Activated naive CD8-positive, alpha-beta T cell (primary cell): ENCODE measurements around the gene CACNG7.

Source experiments
- H3K27ac Mint-ChIP-seq: one replicate; pipeline ENCODE4 v1.8.0; 2021; ENCODE audit warnings: mixed read lengths
- H3K27me3 Mint-ChIP-seq: one replicate; pipeline ENCODE4 v1.8.0; 2021; ENCODE audit warnings: mixed read lengths
- H3K36me3 Mint-ChIP-seq: one replicate; pipeline ENCODE4 v1.8.0; 2021; ENCODE audit warnings: mixed read lengths
- H3K4me1 Mint-ChIP-seq: one replicate; pipeline ENCODE4 v1.8.0; 2021; ENCODE audit warnings: low read depth, mixed read lengths
- H3K4me3 Mint-ChIP-seq: one replicate; pipeline ENCODE4 v1.8.0; 2021; ENCODE audit warnings: mild to moderate bottlenecking, mixed read lengths
- H3K9me3 Mint-ChIP-seq: one replicate; pipeline ENCODE4 v1.8.0; 2021; ENCODE audit warnings: low read depth, mixed read lengths

CACNG7 gene

GRCh38 chr19:53873773-53874605 lies 35.1 kb upstream of the CACNG7 start:
- peaks cover 11% of the 10 kb centered on the region for H3K36me3 Mint-ChIP-seq
- H3K27me3 Mint-ChIP-seq: no peaks in the 10 kb centered on the region
- peak overlapping the region; percentile 83 for H3K27ac Mint-ChIP-seq
- no peaks in the 10 kb centered on the region for H3K9me3 Mint-ChIP-seq
- H3K4me3 Mint-ChIP-seq: peak overlapping the region; percentile 61
- peaks cover 70% of the 10 kb centered on the region for H3K4me1 Mint-ChIP-seq

- Mint-ChIP-seq H3K9me3 (no peaks in the 10 kb centered on the region), H3K36me3 (peaks cover 11% of the 10 kb centered on the region), H3K27me3 (no peaks in the 10 kb centered on the region), H3K4me3 (peak overlapping the region; percentile 61), H3K4me1 (peaks cover 70% of the 10 kb centered on the region), H3K27ac (peak overlapping the region; percentile 83)
Measured at GRCh38 chr19:53874606-53874990, 34.5 kb upstream of the CACNG7 start.

GRCh38 chr19:53875602-53876325 lies 33.3 kb upstream of the CACNG7 start:
- Mint-ChIP-seq H3K4me1 (peaks cover 64% of the 10 kb centered on the region), H3K27me3 (no peaks in the 10 kb centered on the region), H3K27ac (peak overlapping the region; percentile 80), H3K36me3 (peaks cover 11% of the 10 kb centered on the region), H3K4me3 (peak overlapping the region; percentile 60), H3K9me3 (no peaks in the 10 kb centered on the region)

GRCh38 chr19:53876651-53877224 lies 32.3 kb upstream of the CACNG7 start:
- Mint-ChIP-seq H3K4me3 (peak overlapping the region; percentile 65), H3K4me1 (peaks cover 56% of the 10 kb centered on the region), H3K27me3 (no peaks in the 10 kb centered on the region), H3K27ac (peak overlapping the region; percentile 67), H3K36me3 (peaks cover 11% of the 10 kb centered on the region), H3K9me3 (no peaks in the 10 kb centered on the region)

GRCh38 chr19:53877361-53877766 lies 31.7 kb upstream of the CACNG7 start:
- H3K4me1 Mint-ChIP-seq: peaks cover 54% of the 10 kb centered on the region
- peak overlapping the region; percentile 67 for H3K27ac Mint-ChIP-seq
- H3K9me3 Mint-ChIP-seq: no peaks in the 10 kb centered on the region
- peak overlapping the region; percentile 65 for H3K4me3 Mint-ChIP-seq
- H3K36me3 Mint-ChIP-seq: peaks cover 11% of the 10 kb centered on the region
- H3K27me3 Mint-ChIP-seq: no peaks in the 10 kb centered on the region

- Mint-ChIP-seq H3K4me1 (peaks cover 51% of the 10 kb centered on the region), H3K36me3 (peaks cover 9% of the 10 kb centered on the region), H3K4me3 (no peak overlapping the region), H3K27ac (no peak overlapping the region), H3K27me3 (peaks cover 2% of the 10 kb centered on the region), H3K9me3 (no peaks in the 10 kb centered on the region)
Measured at GRCh38 chr19:53878776-53879139, 30.3 kb upstream of the CACNG7 start.

GRCh38 chr19:53879140-53880081 lies 29.7 kb upstream of the CACNG7 start:
- no peak overlapping the region for H3K27ac Mint-ChIP-seq
- peaks cover 46% of the 10 kb centered on the region for H3K4me1 Mint-ChIP-seq

GRCh38 chr19:53880711-53881481 lies 28.2 kb upstream of the CACNG7 start:
- no peaks in the 10 kb centered on the region for H3K36me3 Mint-ChIP-seq
- H3K4me3 Mint-ChIP-seq: no peak overlapping the region
- H3K27ac Mint-ChIP-seq: no peak overlapping the region
- H3K9me3 Mint-ChIP-seq: no peaks in the 10 kb centered on the region
- H3K4me1 Mint-ChIP-seq: peaks cover 33% of the 10 kb centered on the region
- peaks cover 5% of the 10 kb centered on the region for H3K27me3 Mint-ChIP-seq

More at GRCh38 chr19:53879140-53880081, 29.7 kb upstream of the CACNG7 start:
- H3K9me3 Mint-ChIP-seq: no peaks in the 10 kb centered on the region
- H3K27me3 Mint-ChIP-seq: peaks cover 4% of the 10 kb centered on the region
- no peak overlapping the region for H3K4me3 Mint-ChIP-seq
- peaks cover 3% of the 10 kb centered on the region for H3K36me3 Mint-ChIP-seq

GRCh38 chr19:53881482-53882390 lies 27.3 kb upstream of the CACNG7 start, which contains the start of gene PRKCG:
PRKCG (plus strand) TSS chr19:53882197; CDS start chr19:53882495, 298 bp downstream.
- Mint-ChIP-seq H3K4me1 (peaks cover 29% of the 10 kb centered on the region), H3K27ac (no peak within 1 kb of the TSS), H3K27me3 (peaks cover 5% of the 10 kb centered on the region), H3K36me3 (no peaks in the 10 kb centered on the region), H3K4me3 (peak within 1 kb of the TSS; percentile 27), H3K9me3 (no peaks in the 10 kb centered on the region)

- Mint-ChIP-seq H3K36me3 (no peaks in the 10 kb centered on the region), H3K4me3 (peak overlapping the region; percentile 27), H3K27me3 (peaks cover 5% of the 10 kb centered on the region), H3K27ac (no peak overlapping the region), H3K9me3 (no peaks in the 10 kb centered on the region), H3K4me1 (peaks cover 21% of the 10 kb centered on the region)
Measured at GRCh38 chr19:53882391-53883050, 26.6 kb upstream of the CACNG7 start.

- no peaks in the 10 kb centered on the region for H3K36me3 Mint-ChIP-seq
- no peaks in the 10 kb centered on the region for H3K9me3 Mint-ChIP-seq
- H3K4me3 Mint-ChIP-seq: no peak overlapping the region
- no peak overlapping the region for H3K27ac Mint-ChIP-seq
- peaks cover 5% of the 10 kb centered on the region for H3K27me3 Mint-ChIP-seq
- peaks cover 15% of the 10 kb centered on the region for H3K4me1 Mint-ChIP-seq
Measured at GRCh38 chr19:53883231-53883661, 25.8 kb upstream of the CACNG7 start.

GRCh38 chr19:53883741-53884140 lies 25.3 kb upstream of the CACNG7 start:
- peaks cover 5% of the 10 kb centered on the region for H3K27me3 Mint-ChIP-seq
- no peaks in the 10 kb centered on the region for H3K9me3 Mint-ChIP-seq
- H3K4me3 Mint-ChIP-seq: peak overlapping the region; percentile 24
- H3K4me1 Mint-ChIP-seq: peaks cover 12% of the 10 kb centered on the region
- no peak overlapping the region for H3K27ac Mint-ChIP-seq
- H3K36me3 Mint-ChIP-seq: no peaks in the 10 kb centered on the region
